Glutamatergic neuron (in vitro differentiated cells): ENCODE results near the gene PIK3C2G. TPM values are rescaled to one million over a fixed set of nuclear protein-coding genes. Genes with fewer than 3 reads are reported as not detected.

Experiments used
- DNase-seq: peaks from one replicate; pipeline ENCODE4 v3.0.0; 2022
- H3K27ac Mint-ChIP-seq: one replicate; pipeline ENCODE4 v1.8.0; 2020; ENCODE audit warnings: mild to moderate bottlenecking, mixed read lengths, inconsistent platforms; ENCODE audit not compliant: unreplicated experiment
- H3K27me3 Mint-ChIP-seq: one replicate; pipeline ENCODE4 v1.8.0; 2020; ENCODE audit warnings: mild to moderate bottlenecking, moderate library complexity, mixed read lengths, inconsistent platforms; ENCODE audit not compliant: unreplicated experiment
- H3K36me3 Mint-ChIP-seq: one replicate; pipeline ENCODE4 v1.8.0; 2020; ENCODE audit warnings: mild to moderate bottlenecking, mixed read lengths, inconsistent platforms; ENCODE audit not compliant: unreplicated experiment
- H3K4me1 Mint-ChIP-seq: one replicate; pipeline ENCODE4 v1.8.0; 2020; ENCODE audit warnings: mild to moderate bottlenecking, low read depth, mixed read lengths, inconsistent platforms; ENCODE audit not compliant: unreplicated experiment
- H3K4me3 Mint-ChIP-seq: one replicate; pipeline ENCODE4 v1.8.0; 2020; ENCODE audit warnings: mild to moderate bottlenecking, mixed read lengths, inconsistent platforms; ENCODE audit not compliant: unreplicated experiment
- H3K9me3 Mint-ChIP-seq: one replicate; pipeline ENCODE4 v1.8.0; 2020; ENCODE audit warnings: mild to moderate bottlenecking, moderate library complexity, mixed read lengths, inconsistent platforms; ENCODE audit not compliant: unreplicated experiment
- CTCF ChIP-seq: fragments of 200-600 bp; sonication (generic); IDR thresholded peaks from one replicate; pipeline ENCODE4 v1.5.0; 2021; ENCODE audit not compliant: partially characterized antibody, unreplicated experiment
- total RNA-seq: library from RNA; stranded (reverse); fragmentation: NEBNext Ultra II Directional; extraction: Animal tissue kit (Norgen Biotek cat#: 25700); gene quantifications from one replicate; pipeline ENCODE4 v1.2.1, GENCODE V29; 2021; ENCODE audit not compliant: unreplicated experiment

The PIK3C2G gene
- total RNA-seq, 1 donor from 2014 or later: not detected

GRCh38 chr12:18345021-18345735 is 83.9 kb downstream of the PIK3C2G start:
- DNase-seq: no peak

GRCh38 chr12:18352312-18352711 is 91.0 kb downstream of the PIK3C2G start:
- no peak overlapping the region for H3K4me3 Mint-ChIP-seq
- H3K9me3 Mint-ChIP-seq: peaks cover 5% of the 10 kb centered on the region
- H3K36me3 Mint-ChIP-seq: peaks cover 3% of the 10 kb centered on the region
- H3K4me1 Mint-ChIP-seq: no peaks in the 10 kb centered on the region
- H3K27me3 Mint-ChIP-seq: no peaks in the 10 kb centered on the region
- TF ChIP-seq CTCF: no peak
- H3K27ac Mint-ChIP-seq: no peak overlapping the region
- DNase-seq: no peak

More at GRCh38 chr12:18345021-18345735, 83.9 kb downstream of the PIK3C2G start:
- no peak overlapping the region for H3K27ac Mint-ChIP-seq
- no peak for TF ChIP-seq CTCF
- H3K27me3 Mint-ChIP-seq: no peaks in the 10 kb centered on the region
- no peak overlapping the region for H3K4me3 Mint-ChIP-seq
- H3K9me3 Mint-ChIP-seq: no peaks in the 10 kb centered on the region
- H3K36me3 Mint-ChIP-seq: no peaks in the 10 kb centered on the region
- peaks cover 9% of the 10 kb centered on the region for H3K4me1 Mint-ChIP-seq

GRCh38 chr12:18355429-18355828 is 94.1 kb downstream of the PIK3C2G start:
- H3K9me3 Mint-ChIP-seq: peaks cover 5% of the 10 kb centered on the region
- H3K27me3 Mint-ChIP-seq: no peaks in the 10 kb centered on the region
- H3K4me3 Mint-ChIP-seq: no peak overlapping the region
- no peak for DNase-seq
- no peak overlapping the region for H3K27ac Mint-ChIP-seq
- H3K36me3 Mint-ChIP-seq: peaks cover 3% of the 10 kb centered on the region
- H3K4me1 Mint-ChIP-seq: no peaks in the 10 kb centered on the region
- no peak for TF ChIP-seq CTCF

GRCh38 chr12:18358077-18358476 is 96.8 kb downstream of the PIK3C2G start:
- no peaks in the 10 kb centered on the region for H3K4me1 Mint-ChIP-seq
- no peak for DNase-seq
- TF ChIP-seq CTCF: no peak
- H3K4me3 Mint-ChIP-seq: no peak overlapping the region
- H3K27ac Mint-ChIP-seq: no peak overlapping the region
- peaks cover 5% of the 10 kb centered on the region for H3K9me3 Mint-ChIP-seq
- no peaks in the 10 kb centered on the region for H3K27me3 Mint-ChIP-seq
- H3K36me3 Mint-ChIP-seq: peaks cover 7% of the 10 kb centered on the region

GRCh38 chr12:18358930-18359329 is 97.6 kb downstream of the PIK3C2G start:
- no peaks in the 10 kb centered on the region for H3K27me3 Mint-ChIP-seq
- H3K27ac Mint-ChIP-seq: no peak overlapping the region
- peaks cover 7% of the 10 kb centered on the region for H3K36me3 Mint-ChIP-seq
- no peak for DNase-seq
- H3K4me3 Mint-ChIP-seq: no peak overlapping the region
- H3K4me1 Mint-ChIP-seq: peaks cover 8% of the 10 kb centered on the region
- TF ChIP-seq CTCF: no peak
- peaks cover 5% of the 10 kb centered on the region for H3K9me3 Mint-ChIP-seq
